ENCODE results near the gene ANKRD34C. TPM values are rescaled to one million over a fixed set of nuclear protein-coding genes. Genes with fewer than 3 reads are reported as not detected.

ANKRD34C gene
- total RNA-seq = not detected in 2 replicates

DNA sequence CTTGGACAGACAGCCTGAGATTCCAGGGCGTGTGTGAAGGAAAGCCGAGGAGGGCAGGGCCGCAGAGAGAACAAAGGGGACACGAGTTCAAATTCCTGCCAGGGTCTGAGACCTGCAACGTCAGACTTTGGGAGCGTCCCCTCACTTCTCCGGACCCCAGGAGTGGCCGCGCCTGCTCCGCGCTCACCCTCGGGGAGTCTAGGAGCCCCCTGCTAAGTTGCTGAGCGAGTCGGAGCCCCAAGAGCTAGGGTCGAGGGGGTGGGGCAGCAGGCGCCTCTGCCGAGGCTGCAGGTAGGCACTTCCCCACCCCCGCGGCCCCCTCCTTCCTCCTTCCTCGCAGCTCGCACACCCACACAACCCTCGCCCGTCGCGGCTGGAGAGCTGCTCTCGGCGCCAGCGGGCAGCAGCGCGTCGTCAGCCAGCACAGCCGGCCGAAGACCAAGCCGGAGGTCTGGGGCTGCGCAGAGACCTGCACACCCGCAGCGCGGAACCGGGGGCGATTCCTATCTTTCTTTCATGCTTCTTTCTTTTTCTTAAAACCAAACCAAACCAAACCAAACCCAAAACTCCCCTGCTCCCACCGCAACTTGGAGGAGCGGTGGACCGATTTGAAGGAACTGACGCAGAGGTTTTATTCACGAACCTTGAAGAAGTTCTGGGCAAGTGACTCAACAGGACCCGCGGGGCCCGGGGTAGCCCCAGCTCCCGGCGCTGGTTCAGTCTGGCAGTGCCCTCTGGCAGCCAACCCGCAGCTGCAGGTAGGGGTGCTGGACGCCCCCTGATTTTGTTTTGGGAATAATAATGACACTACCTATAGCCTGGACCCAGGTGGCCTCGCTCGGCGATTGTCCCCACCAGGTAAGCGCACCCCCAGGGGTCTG, at the start of gene ANKRD34C:
TSS of gene ANKRD34C (plus strand) at position 352 of the 881 bp plus-strand sequence. CDS start 10,563 bp downstream, outside the sequence.
- ATAC-seq (ENCODE audit: low read depth) (no peak), DNase-seq (no peak)
- H3K9me3 Mint-ChIP-seq = peaks cover 5% of the 10 kb centered on the region
- H3K36me3 Mint-ChIP-seq (ENCODE audit: low read depth) = no peaks in the 10 kb centered on the region
- POLR2A ChIA-PET = interaction anchor here (0.6 kb wide), 1 partner anchor 76 kb away, joined by 5 read pairs; no protein-coding TSS in a partner anchor
- intact Hi-C loops (cut with micrococcal nuclease) = no loop called here
- H3K4me1 Mint-ChIP-seq = no peaks in the 10 kb centered on the region
- H3K27ac Mint-ChIP-seq = peak within 1 kb of the TSS; percentile 1
- peaks cover 62% of the 10 kb centered on the region for H3K27me3 Mint-ChIP-seq
- no peak within 1 kb of the TSS for H3K4me3 Mint-ChIP-seq
- TF ChIP-seq, protein P1, sequence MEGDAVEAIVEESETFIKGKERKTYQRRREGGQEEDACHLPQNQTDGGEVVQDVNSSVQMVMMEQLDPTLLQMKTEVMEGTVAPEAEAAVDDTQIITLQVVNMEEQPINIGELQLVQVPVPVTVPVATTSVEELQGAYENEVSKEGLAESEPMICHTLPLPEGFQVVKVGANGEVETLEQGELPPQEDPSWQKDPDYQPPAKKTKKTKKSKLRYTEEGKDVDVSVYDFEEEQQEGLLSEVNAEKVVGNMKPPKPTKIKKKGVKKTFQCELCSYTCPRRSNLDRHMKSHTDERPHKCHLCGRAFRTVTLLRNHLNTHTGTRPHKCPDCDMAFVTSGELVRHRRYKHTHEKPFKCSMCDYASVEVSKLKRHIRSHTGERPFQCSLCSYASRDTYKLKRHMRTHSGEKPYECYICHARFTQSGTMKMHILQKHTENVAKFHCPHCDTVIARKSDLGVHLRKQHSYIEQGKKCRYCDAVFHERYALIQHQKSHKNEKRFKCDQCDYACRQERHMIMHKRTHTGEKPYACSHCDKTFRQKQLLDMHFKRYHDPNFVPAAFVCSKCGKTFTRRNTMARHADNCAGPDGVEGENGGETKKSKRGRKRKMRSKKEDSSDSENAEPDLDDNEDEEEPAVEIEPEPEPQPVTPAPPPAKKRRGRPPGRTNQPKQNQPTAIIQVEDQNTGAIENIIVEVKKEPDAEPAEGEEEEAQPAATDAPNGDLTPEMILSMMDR (IDR thresholded peaks at IDR 0.05) = no peak
- CTCF ChIA-PET = no interaction called here

DNA sequence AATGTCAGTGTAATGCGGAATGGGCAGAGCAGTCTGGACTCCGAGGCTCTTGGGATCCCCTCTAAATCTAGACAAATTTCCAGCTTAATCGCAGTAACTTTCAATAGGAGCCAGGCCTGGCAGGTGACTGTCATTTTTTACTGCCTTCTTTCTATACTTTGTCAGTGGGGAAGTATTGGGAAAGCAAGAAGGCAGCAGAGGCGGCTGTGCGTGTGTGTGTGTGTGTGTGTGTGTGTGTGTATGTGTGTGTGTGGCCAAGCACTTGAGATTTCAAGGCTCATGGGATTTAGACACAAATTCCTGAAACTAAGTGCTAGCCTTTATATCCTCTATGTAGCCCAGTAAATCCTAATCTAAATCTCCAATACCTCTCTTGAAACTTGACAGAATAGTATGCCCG, 49.3 kb upstream of the ANKRD34C start:
- no peak for DNase-seq
- Mint-ChIP-seq H3K4me3 (no peak overlapping the region), H3K9me3 (peaks cover 15% of the 10 kb centered on the region), H3K27ac (no peak overlapping the region), H3K27me3 (peaks cover 17% of the 10 kb centered on the region), H3K4me1 (no peaks in the 10 kb centered on the region), H3K36me3 (ENCODE audit: low read depth) (no peaks in the 10 kb centered on the region)
- TF ChIP-seq, protein P1 (IDR thresholded peaks at IDR 0.05) = no peak
- POLR2A ChIA-PET = no interaction called here
- intact Hi-C loops (cut with micrococcal nuclease) = no loop called here
- ATAC-seq (ENCODE audit: low read depth) = no peak
- CTCF ChIA-PET = no interaction called here

DNA sequence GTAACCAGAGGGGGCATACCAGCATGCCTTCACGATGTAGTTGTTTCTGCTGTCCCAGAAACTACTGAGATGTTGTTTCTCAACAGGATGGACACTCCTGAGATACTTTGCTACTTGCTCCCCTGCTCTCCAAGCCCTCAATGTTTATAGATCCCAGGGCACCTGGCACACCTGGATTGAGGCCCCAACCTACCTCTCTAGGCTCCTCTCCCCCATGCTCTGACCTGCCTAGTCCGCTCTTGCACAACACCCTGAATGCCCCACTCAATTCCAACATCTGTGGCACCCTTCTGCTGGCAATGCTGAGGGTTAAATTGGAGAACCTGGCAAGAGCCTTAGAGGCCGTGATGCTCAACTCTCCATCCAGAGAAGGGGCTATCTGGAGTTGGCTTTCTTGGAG, 42.5 kb upstream of the ANKRD34C start:
- TF ChIP-seq, protein P1 (IDR thresholded peaks at IDR 0.05) = no peak

DNA sequence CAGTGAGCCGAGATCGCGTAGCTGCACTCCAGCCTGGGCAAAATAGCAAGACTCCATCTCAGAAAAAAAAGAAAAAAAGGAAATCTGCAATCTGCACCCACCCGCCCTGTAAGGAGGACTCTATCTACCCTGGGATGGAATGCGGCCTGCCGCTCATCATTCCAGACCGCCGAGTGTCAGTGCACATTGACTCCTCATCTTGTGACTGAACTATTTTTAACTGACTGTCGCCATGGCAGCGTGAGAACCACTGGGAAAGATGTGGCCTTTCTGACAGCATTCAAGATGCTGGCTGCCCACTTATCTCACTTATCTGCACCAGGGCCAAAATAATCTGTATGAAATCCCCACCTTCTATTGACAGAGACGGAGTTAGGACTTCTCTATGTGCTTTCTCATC, 38.8 kb upstream of the ANKRD34C start:
- DNase-seq = no peak
- Mint-ChIP-seq H3K4me3 (no peak overlapping the region), H3K9me3 (no peaks in the 10 kb centered on the region), H3K27ac (no peak overlapping the region), H3K27me3 (peaks cover 19% of the 10 kb centered on the region), H3K4me1 (no peaks in the 10 kb centered on the region), H3K36me3 (ENCODE audit: low read depth) (no peaks in the 10 kb centered on the region)
- ChIA-PET POLR2A (no interaction called here), CTCF (no interaction called here)
- intact Hi-C loops (cut with micrococcal nuclease) = no loop called here
- TF ChIP-seq, protein P1 (IDR thresholded peaks at IDR 0.05) = no peak
- no peak for ATAC-seq (ENCODE audit: low read depth)

More for the DNA sequence above, 42.5 kb upstream of the ANKRD34C start:
- DNase-seq = no peak
- Mint-ChIP-seq H3K27me3 (peaks cover 33% of the 10 kb centered on the region), H3K9me3 (no peaks in the 10 kb centered on the region), H3K4me1 (no peaks in the 10 kb centered on the region), H3K36me3 (ENCODE audit: low read depth) (no peaks in the 10 kb centered on the region), H3K27ac (no peak overlapping the region), H3K4me3 (no peak overlapping the region)
- CTCF ChIA-PET = no interaction called here
- POLR2A ChIA-PET = no interaction called here
- ATAC-seq (ENCODE audit: low read depth) = no peak
- intact Hi-C loops (cut with micrococcal nuclease) = no loop called here

DNA sequence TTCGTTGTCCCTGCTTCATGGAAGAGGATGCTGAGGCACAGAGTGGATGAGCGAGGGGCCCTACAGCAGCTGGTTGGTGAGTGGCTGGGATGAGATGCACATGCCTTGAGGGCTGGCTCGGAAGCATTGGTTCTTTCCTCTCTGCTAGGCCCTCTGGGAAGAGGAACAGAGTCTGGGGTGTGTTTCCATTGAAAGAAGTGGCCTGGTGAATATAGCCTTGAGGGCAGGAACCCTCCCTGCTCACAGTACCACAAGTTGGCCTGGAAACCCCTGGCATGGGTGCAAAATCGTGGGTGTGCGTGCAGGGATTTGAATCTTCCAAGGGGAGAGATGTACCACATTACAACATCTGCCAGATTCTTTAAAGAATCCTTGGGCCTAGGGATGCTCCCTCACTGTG, 37.6 kb upstream of the ANKRD34C start:
- POLR2A ChIA-PET = no interaction called here
- CTCF ChIA-PET = no interaction called here
- ATAC-seq (ENCODE audit: low read depth) (no peak), DNase-seq (no peak)
- intact Hi-C loops (cut with micrococcal nuclease) = no loop called here
- Mint-ChIP-seq H3K9me3 (no peaks in the 10 kb centered on the region), H3K27me3 (peaks cover 12% of the 10 kb centered on the region), H3K27ac (no peak overlapping the region), H3K4me1 (no peaks in the 10 kb centered on the region), H3K36me3 (ENCODE audit: low read depth) (no peaks in the 10 kb centered on the region), H3K4me3 (no peak overlapping the region)
- TF ChIP-seq, protein P1 (IDR thresholded peaks at IDR 0.05) = no peak

All from activated B cell treated with CpG ODN at 0.5 μM for 24 hours (primary cell).